HTERT RPE-1 (cell line): Measurements from ENCODE around the gene TRPT1.

Experiments used
- in situ Hi-C: fragments of 300-500 bp; cut with MboI; formaldehyde crosslinking; loops from 4 replicates; pipeline ENCODE4 v1.14.3; 2020; ENCODE audit warnings: low sequenced_read_pairs

Gene TRPT1

GRCh38 chr11:64181506-64182411, 44.2 kb downstream of the TRPT1 start:
- in situ Hi-C loops = no loop called here

- in situ Hi-C loops = no loop called here
Observed at GRCh38 chr11:64180891-64181290, 45.1 kb downstream of the TRPT1 start.

DNA sequence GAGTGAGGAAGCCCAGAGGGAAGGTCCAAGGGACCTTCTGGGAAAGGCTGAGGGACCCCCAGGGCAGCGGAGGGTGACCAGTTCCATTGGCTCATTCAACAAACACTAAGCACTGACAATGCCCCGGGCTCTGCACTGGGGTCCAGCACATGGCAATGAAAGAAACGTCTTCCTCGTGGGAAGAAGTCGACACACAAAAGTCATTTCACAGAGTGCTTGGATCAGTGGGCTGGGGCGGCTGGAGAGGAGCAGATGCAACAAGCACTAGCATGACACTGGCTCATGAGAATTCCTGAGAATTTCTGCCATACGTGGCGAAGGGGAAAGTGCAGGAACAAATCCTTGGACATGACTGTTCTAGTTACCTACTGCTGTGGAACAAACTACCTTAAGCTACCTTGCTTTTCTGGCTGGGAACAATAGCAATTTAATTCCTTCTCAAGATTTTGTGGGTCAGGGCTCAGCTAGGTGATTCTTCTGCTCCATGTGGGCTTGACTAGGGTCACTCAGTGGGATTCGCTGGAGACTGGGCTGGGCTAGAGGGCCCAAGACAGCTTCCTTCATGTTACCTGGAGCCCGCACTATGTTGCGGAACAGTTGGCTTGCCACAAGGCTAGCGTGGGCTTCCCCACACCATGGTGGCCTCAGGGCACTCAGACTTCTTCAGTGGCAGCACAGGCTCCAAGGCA, 46.9 kb downstream of the TRPT1 start:
- in situ Hi-C loops = no loop called here

DNA sequence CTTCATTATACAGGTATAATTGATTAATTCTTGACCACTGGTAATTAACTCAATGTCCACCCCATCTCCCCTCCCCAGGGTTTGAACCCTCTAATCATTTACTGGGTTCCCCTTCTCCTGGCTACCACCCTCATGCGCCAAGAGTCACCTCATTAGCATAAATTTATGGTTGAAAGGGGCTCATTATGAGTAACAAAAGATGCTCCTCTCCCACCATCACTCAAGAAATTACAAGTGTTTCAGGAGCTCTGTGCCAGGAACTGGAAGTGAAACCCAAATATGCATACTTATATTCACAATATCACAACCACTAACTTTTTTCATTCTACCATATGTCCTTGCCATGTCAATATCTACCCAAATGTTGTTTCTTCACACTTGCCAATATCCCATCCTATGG, 47.8 kb downstream of the TRPT1 start:
- in situ Hi-C loops = no loop called here

DNA sequence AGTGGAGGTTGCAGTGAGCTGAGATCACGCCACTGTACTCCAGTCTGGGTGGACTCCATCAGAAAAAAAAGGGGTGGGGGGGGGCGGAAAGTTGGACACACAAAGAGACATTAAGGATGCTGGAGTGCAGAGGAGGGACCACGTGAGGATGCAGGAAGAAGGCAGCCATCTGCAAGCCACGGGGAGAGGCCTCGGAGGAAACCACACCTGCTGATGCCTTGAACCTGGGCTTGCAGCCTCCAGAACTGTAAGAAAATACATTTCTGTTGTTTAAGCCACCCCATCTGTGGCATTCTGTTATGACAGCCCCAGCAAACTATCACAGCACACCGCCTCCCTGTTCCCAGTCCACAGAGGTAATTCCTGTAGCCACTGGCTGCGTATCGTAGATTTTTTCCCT, 49.2 kb downstream of the TRPT1 start:
- in situ Hi-C loops = no loop called here
